Liver (tissue), 3 donors: Measurements from ENCODE around the gene LDAH.

Experiments used
- EGR1 ChIP-seq, 2 donors: IDR thresholded peaks; 2 replicates each; pipeline ENCODE4 v1.6.1; 2016 to 2018; ENCODE audit warnings: antibody characterized with exemption in 2 of 2, low read depth in 2 of 2
- FOXA1 ChIP-seq: IDR thresholded peaks from 2 replicates; pipeline ENCODE4 v1.6.1; 2016; ENCODE audit warnings: antibody characterized with exemption
- HNF4A ChIP-seq, 2 donors: conservative IDR thresholded peaks; 2 replicates each; pipeline ENCODE4 v1.6.1; 2016; ENCODE audit warnings: antibody characterized with exemption in 2 of 2, mild to moderate bottlenecking in 2 of 2
- JUND ChIP-seq, 2 donors: IDR thresholded peaks; 2 replicates each; pipeline ENCODE4 v1.6.1; 2016; ENCODE audit warnings: antibody characterized with exemption in 2 of 2
- RAD21 ChIP-seq, 2 donors: IDR thresholded peaks; 2 replicates each; pipeline ENCODE4 v1.6.1; 2016; ENCODE audit warnings: antibody characterized with exemption in 2 of 2, mild to moderate bottlenecking in 2 of 2
- SP1 ChIP-seq: IDR thresholded peaks from 2 replicates; pipeline ENCODE4 v1.6.1; 2018; ENCODE audit warnings: antibody characterized with exemption, mild to moderate bottlenecking
- YY1 ChIP-seq: IDR thresholded peaks from 2 replicates; pipeline ENCODE4 v1.6.1; 2016; ENCODE audit warnings: antibody characterized with exemption, mild to moderate bottlenecking
- TF ChIP-seq, protein P1 (sequence below): IDR thresholded peaks from 2 replicates; pipeline ENCODE4 v1.6.1; 2016; ENCODE audit warnings: antibody characterized with exemption
- TF ChIP-seq, protein P2 (sequence below): fragments of 150-350 bp; IDR thresholded peaks from 2 replicates; pipeline ENCODE4 v1.5.1; 2017; ENCODE audit warnings: improper control_type of control experiment, low read depth, low read length; ENCODE audit not compliant: missing input control
- TF ChIP-seq, protein P3 (sequence below): IDR thresholded peaks from 2 replicates; pipeline ENCODE4 v1.6.1; 2016; ENCODE audit warnings: antibody characterized with exemption, mild to moderate bottlenecking
- TF ChIP-seq, protein P4 (sequence below): IDR thresholded peaks from 2 replicates; pipeline ENCODE4 v1.6.1; 2016; ENCODE audit warnings: antibody characterized with exemption
- TF ChIP-seq, protein P5 (sequence below): IDR thresholded peaks from 2 replicates; pipeline ENCODE4 v1.6.1; 2016; ENCODE audit warnings: antibody characterized with exemption
- donor health status: healthy.
- donor health status: healthy.

DNA sequence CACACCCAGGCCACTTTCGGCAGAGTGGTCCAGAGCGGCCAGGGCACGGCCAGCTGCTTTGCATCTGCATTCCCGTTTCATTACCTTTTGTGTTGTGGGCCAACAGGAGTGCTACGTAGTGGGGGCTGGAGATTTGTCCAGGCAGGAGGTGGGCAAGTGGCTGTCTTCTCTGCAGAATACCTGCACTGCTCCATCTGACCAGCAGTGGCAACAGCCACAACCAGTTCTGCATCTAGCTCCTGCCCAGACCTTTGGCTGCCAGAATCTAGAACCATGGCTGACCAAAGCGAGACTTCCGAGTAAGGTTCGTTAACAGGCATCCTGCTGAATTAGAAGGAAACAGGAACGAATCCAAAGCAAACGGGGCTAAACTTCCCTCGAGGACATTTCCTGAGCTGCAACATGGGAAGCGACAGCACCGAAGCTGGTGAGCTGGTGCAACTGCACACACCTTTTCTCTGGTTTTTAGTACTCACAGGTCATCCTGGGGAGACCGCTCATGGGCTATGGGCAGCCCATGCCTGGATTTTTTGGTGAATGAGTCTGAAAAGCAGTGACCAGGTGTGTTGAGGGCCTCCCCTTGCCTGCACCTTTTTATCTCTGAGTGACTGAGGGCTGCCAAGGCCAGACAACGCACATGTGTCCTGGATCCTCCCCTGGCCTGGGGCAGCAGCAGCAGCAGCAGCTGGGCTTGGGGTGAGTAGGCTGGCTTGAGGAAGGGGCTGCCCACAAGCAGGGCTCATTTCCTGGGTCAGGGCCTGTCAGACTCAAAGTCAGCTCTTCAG is 145.4 kb downstream of the LDAH start:
- TF ChIP-seq, protein P1, sequence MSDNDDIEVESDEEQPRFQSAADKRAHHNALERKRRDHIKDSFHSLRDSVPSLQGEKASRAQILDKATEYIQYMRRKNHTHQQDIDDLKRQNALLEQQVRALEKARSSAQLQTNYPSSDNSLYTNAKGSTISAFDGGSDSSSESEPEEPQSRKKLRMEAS: peak; percentile 13
- TF ChIP-seq, protein P2, sequence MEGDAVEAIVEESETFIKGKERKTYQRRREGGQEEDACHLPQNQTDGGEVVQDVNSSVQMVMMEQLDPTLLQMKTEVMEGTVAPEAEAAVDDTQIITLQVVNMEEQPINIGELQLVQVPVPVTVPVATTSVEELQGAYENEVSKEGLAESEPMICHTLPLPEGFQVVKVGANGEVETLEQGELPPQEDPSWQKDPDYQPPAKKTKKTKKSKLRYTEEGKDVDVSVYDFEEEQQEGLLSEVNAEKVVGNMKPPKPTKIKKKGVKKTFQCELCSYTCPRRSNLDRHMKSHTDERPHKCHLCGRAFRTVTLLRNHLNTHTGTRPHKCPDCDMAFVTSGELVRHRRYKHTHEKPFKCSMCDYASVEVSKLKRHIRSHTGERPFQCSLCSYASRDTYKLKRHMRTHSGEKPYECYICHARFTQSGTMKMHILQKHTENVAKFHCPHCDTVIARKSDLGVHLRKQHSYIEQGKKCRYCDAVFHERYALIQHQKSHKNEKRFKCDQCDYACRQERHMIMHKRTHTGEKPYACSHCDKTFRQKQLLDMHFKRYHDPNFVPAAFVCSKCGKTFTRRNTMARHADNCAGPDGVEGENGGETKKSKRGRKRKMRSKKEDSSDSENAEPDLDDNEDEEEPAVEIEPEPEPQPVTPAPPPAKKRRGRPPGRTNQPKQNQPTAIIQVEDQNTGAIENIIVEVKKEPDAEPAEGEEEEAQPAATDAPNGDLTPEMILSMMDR: peak; percentile 28
- TF ChIP-seq, protein P3, sequence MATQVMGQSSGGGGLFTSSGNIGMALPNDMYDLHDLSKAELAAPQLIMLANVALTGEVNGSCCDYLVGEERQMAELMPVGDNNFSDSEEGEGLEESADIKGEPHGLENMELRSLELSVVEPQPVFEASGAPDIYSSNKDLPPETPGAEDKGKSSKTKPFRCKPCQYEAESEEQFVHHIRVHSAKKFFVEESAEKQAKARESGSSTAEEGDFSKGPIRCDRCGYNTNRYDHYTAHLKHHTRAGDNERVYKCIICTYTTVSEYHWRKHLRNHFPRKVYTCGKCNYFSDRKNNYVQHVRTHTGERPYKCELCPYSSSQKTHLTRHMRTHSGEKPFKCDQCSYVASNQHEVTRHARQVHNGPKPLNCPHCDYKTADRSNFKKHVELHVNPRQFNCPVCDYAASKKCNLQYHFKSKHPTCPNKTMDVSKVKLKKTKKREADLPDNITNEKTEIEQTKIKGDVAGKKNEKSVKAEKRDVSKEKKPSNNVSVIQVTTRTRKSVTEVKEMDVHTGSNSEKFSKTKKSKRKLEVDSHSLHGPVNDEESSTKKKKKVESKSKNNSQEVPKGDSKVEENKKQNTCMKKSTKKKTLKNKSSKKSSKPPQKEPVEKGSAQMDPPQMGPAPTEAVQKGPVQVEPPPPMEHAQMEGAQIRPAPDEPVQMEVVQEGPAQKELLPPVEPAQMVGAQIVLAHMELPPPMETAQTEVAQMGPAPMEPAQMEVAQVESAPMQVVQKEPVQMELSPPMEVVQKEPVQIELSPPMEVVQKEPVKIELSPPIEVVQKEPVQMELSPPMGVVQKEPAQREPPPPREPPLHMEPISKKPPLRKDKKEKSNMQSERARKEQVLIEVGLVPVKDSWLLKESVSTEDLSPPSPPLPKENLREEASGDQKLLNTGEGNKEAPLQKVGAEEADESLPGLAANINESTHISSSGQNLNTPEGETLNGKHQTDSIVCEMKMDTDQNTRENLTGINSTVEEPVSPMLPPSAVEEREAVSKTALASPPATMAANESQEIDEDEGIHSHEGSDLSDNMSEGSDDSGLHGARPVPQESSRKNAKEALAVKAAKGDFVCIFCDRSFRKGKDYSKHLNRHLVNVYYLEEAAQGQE: no peak
- TF ChIP-seq JUND (IDR thresholded peaks at IDR 0.05) (no peak), HNF4A (conservative IDR thresholded peaks at IDR 0.05) (no peak), SP1 (no peak), RAD21 (IDR thresholded peaks at IDR 0.05) (peak; percentile 49 to 65), YY1 (no peak), EGR1 (IDR thresholded peaks at IDR 0.05; ENCODE audit: low read depth in 2 of 2) (no peak), FOXA1 (no peak)
- TF ChIP-seq, protein P4, sequence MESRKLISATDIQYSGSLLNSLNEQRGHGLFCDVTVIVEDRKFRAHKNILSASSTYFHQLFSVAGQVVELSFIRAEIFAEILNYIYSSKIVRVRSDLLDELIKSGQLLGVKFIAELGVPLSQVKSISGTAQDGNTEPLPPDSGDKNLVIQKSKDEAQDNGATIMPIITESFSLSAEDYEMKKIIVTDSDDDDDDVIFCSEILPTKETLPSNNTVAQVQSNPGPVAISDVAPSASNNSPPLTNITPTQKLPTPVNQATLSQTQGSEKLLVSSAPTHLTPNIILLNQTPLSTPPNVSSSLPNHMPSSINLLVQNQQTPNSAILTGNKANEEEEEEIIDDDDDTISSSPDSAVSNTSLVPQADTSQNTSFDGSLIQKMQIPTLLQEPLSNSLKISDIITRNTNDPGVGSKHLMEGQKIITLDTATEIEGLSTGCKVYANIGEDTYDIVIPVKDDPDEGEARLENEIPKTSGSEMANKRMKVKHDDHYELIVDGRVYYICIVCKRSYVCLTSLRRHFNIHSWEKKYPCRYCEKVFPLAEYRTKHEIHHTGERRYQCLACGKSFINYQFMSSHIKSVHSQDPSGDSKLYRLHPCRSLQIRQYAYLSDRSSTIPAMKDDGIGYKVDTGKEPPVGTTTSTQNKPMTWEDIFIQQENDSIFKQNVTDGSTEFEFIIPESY: no peak
- TF ChIP-seq, protein P5, sequence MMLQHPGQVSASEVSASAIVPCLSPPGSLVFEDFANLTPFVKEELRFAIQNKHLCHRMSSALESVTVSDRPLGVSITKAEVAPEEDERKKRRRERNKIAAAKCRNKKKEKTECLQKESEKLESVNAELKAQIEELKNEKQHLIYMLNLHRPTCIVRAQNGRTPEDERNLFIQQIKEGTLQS: no peak
